IPS-11a (cell line): ENCODE measurements around the gene CAMKK1.

Source experiments
- H3K4me3 ChIP-seq: one replicate; pipeline ENCODE4 v1.5.1; 2013; ENCODE audit warnings: low read depth, low read length, control low read depth

The CAMKK1 gene

GRCh38 chr17:3897731-3898130 lies 4.9 kb upstream of the CAMKK1 start:
- no peak overlapping the region for H3K4me3 ChIP-seq

- no peak overlapping the region for H3K4me3 ChIP-seq
Measured at GRCh38 chr17:3896968-3897235, 4.0 kb upstream of the CAMKK1 start.

DNA sequence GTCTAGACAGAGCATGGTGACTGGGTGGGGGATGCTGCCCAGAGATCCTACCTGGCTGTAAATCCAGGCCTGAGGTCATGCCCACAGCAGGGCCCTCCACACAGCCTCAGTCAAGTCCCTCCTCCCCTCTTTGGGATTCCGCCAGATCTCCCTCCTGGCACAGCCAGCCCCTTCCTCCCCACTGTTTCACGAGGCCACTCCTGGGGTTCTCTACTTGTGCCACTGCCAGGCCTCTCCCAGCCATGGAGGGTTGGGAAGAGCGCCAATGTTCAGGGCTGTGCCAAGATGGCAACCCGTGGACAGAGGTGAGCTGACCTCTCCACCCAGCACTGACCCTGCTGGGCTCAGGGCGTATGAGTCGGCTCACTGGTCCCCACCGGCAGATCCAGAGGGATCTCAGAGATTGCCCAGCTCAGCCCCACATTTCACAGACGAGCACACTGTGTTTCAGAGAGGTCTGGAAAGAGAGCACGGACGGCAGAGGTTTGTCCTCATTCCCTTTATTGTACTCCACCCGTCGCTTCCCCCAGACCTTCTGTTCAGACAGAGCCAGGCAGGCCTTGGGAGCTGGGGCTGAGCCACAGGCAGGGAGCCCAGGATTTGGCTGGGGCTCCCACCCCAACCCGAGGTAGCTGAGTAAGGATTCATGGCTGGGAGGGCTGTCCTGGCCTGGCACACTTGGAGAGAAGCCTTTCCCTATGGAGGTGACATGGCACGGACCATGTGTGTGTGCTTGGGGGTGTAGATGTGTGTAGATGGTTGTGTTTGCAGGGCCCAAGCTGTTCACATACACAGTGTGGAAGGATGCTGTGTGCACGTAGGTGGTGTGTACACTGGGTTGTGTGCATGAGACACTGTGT lies 3.5 kb upstream of the CAMKK1 start:
- no peak overlapping the region for H3K4me3 ChIP-seq

DNA sequence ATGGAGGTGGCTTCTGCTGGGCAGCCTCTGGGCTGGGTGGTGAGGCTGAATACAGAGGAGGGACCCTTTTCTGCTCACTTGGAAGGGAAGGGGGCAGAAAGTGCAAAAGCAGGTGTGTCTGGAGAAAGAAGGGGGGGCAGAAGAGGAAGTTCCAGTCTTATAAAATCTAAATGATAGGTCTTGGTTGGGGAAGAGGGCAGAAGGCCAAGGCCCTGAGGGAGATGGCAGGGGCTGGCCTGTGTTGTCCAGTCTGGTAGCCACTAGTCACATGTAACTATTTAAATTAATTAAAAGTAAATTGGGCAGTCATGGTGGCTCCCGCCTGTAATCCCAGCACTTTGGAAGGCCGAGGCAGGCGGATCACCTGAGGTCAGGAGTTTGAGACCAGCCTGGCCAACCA lies 2.5 kb upstream of the CAMKK1 start:
- no peak overlapping the region for H3K4me3 ChIP-seq

GRCh38 chr17:3894911-3895343 lies 2.1 kb upstream of the CAMKK1 start:
- H3K4me3 ChIP-seq, result no peak overlapping the region

GRCh38 chr17:3894188-3894587 lies 1.3 kb upstream of the CAMKK1 start:
- no peak overlapping the region for H3K4me3 ChIP-seq

GRCh38 chr17:3893720-3894116 lies 865 bp upstream of the CAMKK1 start:
- peak overlapping the region; percentile 36 for H3K4me3 ChIP-seq

DNA sequence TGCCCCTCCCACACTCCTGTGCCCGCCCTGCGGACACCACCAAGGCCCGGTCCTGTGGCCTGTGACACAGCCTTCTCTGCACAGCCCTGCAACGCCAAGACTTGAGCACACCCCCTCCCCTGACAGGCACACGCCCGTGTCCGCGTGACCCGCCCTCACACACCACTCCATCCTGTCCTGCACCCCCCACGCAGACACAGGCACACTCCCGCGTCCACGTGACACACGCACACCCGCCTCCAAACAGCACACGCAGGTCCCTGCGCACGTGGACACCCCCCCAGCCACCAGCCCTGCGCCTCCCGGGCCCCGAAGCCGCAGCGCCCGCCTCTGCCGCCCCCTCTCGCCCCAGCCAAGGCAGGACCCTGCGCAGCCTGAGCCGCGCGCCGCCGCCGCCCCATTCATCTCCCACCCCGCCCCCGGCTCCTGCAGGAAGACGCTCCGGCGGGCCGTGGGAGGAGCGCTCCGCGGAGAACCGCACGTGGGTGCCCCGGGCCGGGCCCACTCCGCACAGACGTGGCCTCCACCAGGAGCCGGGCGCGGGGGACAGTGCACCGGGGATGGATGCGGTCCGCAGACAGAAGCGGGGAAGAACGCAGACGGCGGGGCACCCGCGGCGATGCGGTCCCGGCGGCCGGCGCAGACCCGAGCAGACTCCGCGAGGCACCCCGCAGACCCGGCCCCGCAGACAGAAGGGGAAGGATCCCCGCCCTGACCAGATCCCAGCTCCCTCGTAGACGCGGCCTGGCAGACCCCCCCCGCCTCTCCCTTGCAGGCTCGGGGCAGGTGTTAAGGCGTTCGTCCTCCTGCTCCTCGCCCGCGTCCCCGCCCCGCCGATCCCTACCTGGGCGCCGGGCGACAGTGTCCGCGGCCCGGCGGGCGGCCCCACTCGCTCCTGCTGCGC lies 506 bp downstream of the CAMKK1 start:
- H3K4me3 ChIP-seq, result peak overlapping the region; percentile 56

DNA sequence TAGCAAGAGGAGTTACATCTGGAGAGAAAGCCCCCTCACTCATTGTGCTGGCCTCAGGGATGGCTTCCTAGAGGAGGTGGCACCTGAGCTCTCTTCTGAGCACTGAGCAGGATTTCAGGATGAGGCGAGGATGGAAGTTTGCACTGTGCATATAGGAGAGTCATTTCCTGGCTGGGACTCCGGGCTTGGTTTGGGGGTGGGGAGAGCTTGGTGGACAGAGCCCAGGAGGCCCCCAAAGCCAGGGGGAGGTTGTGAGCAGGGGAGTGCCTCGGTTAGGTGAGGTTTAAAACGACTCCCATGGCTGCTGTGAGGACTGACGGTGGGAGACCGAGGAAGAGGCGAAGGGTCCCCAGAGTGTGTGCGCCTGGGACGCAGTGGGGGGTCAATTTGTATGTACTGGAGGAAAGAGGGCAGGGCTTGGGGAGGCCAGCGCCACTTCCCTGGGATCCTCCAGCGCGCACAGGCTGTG lies 1.2 kb downstream of the CAMKK1 start:
- H3K4me3 ChIP-seq, result peak overlapping the region; percentile 56

DNA sequence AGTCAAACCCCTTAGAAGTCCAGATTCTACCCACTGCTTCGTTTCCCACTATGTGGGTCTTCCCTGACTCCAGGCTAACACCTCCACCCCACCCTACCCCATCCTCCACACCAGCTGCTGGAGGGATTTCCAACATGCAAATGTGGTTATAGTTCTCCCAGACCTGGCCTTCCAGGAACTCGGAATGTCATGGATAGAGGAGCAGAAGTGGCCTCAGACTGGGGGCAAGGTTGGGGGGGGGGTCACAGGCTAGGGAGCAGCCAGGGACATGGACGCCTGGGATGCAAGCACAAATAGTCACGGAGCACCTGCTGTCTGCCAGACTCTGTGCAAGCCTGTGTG lies 2.0 kb downstream of the CAMKK1 start:
- no peak overlapping the region for H3K4me3 ChIP-seq

- H3K4me3 ChIP-seq, result no peak overlapping the region
Measured at GRCh38 chr17:3890082-3890877, 2.6 kb downstream of the CAMKK1 start.

GRCh38 chr17:3889325-3890012 lies 3.4 kb downstream of the CAMKK1 start:
- H3K4me3 ChIP-seq, result no peak overlapping the region

- H3K4me3 ChIP-seq, result no peak overlapping the region
Measured at GRCh38 chr17:3888343-3889171, 4.3 kb downstream of the CAMKK1 start.

GRCh38 chr17:3887804-3888203 lies 5.0 kb downstream of the CAMKK1 start:
- no peak overlapping the region for H3K4me3 ChIP-seq

DNA sequence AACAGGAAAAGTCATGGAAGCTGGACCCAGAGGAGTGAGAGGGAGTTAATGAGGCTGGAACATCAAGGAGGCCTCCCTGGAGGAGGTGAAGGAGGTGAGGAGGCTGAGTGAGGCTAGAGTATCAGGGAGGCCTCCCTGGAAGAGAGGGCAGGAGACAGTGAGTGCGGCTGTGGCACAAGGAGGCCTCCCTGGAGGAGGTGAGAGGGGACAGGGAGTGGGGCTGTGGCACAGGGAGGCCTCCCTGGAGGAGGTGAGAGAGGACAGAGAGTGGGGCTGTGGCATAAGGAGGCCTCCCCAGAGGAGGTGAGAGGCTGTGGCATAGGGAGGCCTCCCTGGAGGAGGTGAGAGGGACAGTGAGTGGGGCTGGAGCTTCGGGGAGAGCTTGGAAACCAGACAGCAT lies 5.5 kb downstream of the CAMKK1 start:
- no peak overlapping the region for H3K4me3 ChIP-seq

GRCh38 chr17:3886776-3887175 lies 6.1 kb downstream of the CAMKK1 start:
- H3K4me3 ChIP-seq, result no peak overlapping the region

DNA sequence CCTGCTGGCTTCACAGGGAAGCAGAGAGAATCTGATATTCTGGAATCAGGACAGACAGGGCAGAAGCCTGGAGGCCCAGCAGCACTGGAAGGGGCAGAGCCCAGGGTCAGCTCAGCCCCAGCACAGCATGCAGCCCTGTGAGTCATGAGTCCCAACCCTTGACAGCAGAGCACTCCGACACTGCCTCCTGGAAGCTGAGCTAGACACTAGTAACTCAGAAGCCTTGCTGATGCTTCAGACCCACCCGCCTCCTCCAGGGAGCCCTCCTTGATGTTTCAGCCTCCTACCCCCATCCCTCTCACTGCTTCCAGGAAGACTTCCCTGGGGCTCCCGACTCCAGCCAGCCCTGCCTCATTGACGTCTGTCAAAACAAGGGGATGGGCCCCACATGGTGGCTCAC lies 6.9 kb downstream of the CAMKK1 start:
- H3K4me3 ChIP-seq, result no peak overlapping the region

DNA sequence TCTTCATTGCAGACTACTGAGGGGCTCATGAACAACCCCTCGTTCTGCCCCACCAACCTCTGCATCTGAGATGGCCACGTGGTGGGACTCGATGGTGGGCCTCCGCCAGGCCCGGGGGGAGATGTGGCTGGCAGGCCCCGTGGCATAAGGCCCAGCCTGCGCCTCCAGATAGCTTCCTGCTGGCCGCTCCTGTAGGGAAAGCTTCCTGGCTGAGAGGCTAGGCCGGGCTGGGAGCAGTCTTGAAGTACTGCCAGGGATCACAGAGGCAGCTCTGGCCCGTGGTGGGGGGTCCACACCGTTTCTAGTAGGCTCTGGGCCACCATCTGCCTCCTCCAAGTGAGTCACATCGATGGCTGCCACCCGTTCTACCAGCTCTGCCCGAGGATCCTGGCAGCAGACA lies 7.6 kb downstream of the CAMKK1 start:
- no peak overlapping the region for H3K4me3 ChIP-seq

GRCh38 chr17:3884188-3884587 lies 8.7 kb downstream of the CAMKK1 start:
- H3K4me3 ChIP-seq, result no peak overlapping the region

GRCh38 chr17:3882276-3882675 lies 10.6 kb downstream of the CAMKK1 start:
- no peak overlapping the region for H3K4me3 ChIP-seq
